Stimulated activated CD8-positive, alpha-beta memory T cell treated with anti-CD3 and anti-CD28 coated beads, Interleukin-12 subunit alpha, Interleukin-12 subunit beta, amount 100 ng/mL, for 1 hour (primary cell): ENCODE data around the gene RNPS1.

Source experiments
- DNase-seq: peaks from one replicate; pipeline ENCODE4 v3.0.0-alpha.2; 2020; ENCODE audit warnings: low read depth

RNPS1 gene

DNA sequence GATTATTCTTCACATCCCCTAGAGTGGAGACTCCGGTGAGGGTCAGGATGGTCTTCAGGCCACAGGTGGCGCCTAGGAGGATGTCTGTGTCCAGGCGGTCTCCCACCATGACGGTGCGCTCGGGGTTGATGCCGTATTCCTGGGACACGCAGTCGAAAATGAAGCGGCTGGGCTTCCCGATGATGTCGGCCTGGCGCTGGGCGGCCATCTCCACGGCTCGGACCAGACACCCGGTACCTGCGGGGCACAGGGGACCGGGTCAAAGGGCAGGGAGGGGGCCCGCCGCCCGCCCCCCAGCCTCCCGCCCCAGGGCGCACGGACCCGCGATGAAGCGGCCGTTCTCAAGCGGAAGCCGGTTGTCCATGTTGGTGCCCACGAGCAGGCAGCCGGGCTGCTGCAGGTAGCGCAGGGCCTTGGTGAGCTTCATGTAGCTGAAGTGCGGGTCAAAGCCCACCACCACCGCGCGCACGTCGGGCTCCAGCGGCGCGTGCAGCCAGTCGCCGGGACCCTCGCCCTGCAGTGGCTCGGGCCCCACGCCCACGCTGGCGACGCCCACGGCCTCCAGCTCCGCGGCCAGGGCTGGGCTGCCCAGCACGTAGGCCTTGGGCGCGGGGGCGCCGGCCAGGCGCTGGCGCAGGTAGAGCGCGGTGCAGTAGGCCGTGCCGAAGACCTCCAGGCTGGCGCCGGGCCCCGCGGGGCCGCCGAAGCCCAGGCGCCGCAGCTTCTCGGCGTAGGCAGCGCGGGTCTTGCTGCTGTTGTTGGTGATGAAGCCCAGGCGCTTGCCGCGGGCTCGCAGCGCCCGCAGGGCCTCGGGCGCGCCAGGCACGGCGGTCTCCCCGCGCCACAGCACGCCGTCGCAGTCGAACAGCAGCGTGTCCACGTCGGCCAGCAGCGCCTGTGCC is 53.9 kb downstream of the RNPS1 start:
- DNase-seq: no peak

DNA sequence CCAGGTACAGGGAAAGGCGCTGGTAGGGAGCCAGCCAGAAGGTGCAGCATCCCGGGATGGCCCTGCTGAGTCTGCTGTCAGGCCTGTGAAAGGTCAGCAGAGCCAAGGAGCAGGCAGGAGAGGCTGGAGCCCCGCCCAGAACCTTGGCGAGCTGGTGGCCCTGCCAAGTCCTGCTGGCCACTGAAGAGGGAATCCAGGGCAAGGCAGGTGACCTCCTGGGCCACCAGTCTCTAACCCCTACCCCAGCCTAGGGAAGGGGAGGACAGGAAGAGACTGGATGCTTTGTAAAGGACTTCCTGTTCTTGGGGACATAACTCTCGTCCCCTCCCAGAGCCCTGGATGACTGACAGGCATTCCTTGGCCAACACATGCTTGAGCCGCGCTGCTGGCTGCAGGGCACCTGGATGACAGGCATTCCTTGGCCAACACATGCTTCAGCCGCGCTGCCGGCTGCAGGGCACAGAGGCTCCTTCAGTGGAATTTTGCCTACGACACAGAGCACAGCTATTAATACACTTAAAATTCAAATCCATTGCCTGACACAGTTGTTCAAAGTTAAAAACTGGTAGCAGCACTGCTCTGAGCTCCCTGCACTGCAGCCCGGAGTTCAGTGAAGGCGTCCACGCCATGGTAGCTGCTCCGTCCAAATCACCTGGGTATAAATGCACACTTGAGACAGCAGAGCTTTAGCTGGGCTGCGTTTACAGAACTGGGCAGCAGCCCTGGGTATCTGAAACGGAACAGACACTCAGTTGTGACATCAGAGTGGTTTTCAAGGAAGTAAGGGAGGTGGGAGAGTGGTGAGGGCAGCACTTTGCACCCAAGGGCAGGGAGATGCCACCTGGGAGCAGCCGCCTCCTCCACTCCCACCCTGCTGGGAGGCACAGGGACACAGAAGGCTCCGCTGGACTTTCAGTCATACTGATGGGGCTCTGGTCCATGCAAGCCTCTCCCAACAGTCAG is 55.3 kb downstream of the RNPS1 start:
- DNase-seq: no peak

DNA sequence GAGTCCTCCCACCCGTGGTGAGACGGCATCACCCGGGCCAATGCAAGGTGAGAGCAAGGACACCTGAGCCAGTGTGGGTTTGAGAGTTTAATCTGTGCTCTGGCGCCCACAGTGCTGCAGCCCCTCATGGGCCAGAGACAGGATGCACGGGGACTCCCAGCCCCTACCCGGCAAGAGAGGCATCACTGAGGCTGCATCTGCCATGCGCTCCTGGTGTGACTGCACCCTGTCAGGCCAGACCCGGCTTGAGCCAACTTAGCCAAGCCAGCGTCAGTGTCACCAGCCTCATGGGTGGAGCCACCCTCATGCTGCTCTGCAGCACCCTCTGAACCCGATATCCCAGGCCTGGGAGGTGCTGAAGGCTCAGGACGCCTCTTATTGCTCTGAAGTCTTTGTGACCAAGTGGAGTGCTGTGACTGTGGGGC is 56.0 kb downstream of the RNPS1 start:
- DNase-seq: no peak

DNA sequence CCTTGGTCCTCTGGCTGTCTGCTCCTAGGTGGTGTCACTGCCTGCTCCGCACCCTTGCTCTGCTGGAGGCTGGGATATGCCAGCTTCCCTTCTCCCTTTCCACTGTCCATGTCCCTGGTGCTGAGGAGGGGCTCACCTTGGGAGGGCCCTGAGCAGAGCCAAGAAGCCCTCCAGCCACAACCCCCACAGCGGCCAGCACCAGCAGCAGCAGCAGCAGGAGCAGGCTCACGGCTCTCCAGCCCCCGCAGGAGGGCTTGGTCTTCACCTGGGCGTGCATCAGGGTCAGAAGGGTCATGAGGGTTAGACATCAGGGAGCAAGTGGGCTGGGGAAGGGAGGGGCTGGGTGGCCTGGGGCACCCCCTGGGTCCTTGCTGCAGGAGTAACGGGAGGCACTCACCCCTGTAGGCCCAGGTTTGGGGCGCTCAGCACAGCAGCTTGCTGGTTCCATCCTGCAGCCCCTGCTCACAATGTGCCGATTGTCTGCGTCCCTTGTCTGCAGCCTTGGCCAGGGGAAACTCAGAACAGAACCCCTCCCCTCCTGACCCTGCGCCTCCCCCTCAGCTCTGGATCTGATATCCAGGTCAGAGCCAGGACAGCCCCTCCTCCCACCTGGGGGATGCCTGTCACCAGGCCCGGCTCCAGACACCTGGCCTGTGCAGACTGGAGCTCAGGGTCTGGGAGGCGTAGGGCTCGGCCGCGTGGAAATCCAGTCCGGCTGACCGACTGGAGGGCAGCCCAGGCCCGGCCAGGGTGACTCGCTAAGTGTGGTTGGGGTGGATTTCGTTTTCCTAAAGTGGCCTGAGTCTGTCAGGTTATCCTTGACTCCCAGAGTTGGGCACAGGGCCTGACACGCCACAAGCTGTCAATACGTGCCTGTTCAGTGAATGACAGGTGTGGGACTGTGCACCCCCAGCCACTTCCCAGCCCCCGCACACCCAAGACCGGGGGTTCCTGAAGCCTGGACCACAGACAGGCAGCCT is 57.2 kb downstream of the RNPS1 start, which contains the start of gene BRICD5:
TSS of gene BRICD5 (minus strand) at position 478 of the 980 bp plus-strand sequence. CDS start at position 448, 30 bp downstream.
- DNase-seq: no peak

DNA sequence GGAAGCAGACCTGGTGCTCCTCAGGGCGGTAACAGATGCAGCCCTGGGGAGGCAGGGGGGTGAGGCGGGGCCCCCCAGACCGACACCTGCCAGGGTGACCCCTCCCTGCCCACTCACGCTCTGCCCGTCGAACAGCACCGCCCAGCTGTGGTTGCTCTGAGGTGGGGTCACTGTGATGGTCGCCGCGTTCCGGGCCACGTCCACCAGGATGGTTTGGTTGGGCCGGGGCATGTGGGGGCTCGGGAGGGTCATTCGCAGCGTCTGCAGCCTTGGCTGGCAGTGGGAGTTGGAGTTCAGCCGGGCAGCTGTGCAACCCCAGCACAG is 58.0 kb downstream of the RNPS1 start:
- DNase-seq: no peak

DNA sequence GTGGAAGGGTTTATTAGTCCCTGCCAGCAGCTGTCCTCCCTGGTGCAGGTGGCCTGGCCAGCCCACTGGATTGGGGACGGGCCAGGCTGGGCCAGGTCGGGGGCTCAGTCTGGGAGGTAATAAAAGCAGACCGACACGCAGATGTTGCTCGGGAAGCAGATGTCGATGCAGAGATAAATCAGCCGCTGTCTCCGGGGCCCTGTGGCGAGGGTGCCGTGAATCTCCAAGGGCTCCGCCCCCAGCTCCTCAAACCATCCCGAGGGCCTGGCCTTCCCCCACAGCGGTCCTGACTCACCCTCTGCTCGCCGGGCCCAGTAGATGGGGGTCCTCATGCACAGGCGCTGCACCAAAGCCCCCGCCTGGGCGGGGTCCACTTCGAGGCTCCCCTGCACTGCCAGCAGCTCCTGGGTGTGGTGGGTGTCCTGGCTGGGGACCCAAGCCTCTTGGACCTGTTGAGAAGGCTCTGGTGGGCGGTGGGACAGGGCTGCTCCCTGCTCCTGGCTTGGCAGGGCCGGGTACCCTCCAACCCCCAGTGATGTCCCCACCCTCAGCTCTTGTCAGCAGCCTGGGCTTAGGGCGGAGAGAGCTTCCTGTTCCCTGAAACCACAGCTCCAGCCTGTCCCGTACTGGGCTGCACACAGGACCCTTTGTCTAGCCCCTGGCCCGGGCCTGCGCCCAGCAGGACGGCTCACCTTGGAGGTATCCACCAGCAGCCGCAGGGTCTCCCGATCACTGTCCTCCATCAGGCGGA is 58.5 kb downstream of the RNPS1 start:
- no peak for DNase-seq

DNA sequence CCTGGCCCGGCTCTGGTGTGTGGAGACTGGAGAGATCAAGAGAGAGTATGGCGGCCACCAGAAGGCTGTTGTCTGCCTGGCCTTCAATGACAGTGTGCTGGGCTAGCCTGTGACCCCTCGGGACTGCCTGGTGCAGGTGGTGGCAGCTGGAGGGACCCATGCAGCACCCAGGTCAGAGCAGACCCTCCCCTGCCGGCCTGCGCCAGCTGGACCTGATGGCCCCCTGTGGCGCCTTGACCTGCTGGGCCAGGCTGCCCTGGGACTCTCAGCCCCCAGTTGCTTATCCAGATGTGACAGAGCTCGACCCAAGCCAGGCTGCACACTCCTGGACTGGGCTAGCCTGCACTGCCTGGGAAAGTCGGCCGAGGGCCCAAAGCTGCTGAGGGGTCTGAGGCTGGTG is 59.2 kb downstream of the RNPS1 start:
- DNase-seq: no peak

DNA sequence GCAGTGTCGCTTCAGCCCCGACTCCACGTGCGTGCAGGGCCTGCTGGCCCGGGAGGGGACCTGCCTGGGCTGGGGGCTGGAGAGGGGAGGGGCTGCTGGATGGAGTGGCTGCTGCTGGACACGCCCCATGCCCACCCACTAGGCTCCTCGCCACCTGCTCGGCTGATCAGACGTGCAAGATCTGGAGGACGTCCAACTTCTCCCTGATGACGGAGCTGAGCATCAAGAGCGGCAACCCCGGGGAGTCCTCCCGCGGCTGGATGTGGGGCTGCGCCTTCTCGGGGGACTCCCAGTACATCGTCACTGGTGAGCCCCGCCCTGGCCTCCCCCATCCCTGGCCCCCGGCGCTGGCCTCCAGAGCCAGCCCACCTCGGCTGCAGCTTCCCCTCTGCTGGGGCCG is 59.6 kb downstream of the RNPS1 start:
- no peak for DNase-seq

DNA sequence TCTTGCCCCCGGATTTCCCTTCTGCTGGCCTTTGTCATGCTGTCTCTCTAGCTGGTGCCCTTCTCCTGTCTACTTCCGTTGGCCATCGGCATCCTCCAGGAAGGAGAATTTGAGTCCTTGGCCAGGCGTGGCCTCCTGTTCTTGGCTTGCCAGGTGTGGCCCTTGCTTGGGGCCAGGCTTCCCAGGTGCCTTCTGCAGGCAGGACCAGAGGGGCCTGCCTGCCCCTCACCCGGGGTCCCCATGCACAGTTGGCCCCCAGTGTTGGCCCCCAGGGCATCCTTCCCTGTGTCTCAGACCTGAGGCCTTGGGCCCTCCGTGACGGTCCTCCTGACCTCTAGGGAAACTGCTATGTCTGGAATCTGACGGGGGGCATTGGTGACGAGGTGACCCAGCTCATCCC is 60.1 kb downstream of the RNPS1 start:
- no peak for DNase-seq

DNA sequence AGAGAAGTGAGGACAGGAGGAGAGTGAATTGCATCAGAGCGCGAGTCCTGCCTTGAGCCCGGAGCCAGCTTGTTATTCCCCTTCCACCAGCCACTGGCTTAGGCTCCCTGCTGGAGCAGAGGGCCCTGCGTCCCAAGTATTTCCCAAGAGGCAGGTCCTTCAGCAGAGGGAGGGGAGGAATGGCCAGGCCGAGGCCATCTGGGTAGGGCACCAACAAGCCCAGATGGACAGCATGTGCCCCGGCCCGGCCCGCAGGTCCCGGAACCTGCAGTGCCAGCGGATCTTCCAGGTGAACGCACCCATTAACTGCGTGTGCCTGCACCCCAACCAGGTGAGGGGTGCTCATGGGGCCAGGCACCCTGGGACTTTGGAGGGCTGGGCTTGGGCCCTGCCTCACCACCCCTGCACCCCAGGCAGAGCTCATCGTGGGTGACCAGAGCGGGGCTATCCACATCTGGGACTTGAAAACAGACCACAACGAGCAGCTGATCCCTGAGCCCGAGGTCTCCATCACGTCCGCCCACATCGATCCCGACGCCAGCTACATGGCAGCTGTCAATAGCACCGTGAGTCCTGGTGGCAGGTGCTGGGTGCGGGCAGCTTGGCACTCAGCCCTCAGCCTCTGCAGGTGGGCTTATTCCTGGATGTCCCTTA is 61.0 kb downstream of the RNPS1 start:
- DNase-seq: no peak

DNA sequence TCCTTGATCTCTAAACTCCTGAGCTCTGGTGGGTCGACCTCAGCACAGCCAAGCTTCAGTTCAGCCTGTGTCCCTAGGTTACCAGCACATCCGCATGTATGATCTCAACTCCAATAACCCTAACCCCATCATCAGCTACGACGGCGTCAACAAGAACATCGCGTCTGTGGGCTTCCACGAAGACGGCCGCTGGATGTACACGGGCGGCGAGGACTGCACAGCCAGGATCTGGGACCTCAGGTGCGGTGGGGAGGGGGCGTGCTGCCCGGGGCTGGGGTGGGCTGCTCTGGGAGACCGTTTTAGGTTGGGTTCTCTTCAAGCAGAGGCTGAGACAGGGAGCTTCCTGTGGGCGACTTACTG is 61.5 kb downstream of the RNPS1 start:
- no peak for DNase-seq

DNA sequence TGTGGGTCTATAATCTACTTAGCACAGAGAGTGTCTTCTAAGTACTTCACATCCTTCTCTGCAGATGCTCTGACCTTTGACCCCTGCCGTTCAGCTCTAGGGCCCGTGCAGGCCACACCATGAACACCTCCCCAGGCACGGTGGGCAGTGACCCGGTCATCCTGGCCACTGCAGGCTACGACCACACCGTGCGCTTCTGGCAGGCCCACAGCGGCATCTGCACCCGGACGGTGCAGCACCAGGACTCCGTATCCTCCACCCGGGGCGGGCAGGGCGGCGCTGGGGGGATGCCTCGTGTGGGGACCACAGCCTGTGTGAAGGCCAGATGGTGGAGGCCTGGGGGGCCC is 62.0 kb downstream of the RNPS1 start:
- no peak for DNase-seq

DNA sequence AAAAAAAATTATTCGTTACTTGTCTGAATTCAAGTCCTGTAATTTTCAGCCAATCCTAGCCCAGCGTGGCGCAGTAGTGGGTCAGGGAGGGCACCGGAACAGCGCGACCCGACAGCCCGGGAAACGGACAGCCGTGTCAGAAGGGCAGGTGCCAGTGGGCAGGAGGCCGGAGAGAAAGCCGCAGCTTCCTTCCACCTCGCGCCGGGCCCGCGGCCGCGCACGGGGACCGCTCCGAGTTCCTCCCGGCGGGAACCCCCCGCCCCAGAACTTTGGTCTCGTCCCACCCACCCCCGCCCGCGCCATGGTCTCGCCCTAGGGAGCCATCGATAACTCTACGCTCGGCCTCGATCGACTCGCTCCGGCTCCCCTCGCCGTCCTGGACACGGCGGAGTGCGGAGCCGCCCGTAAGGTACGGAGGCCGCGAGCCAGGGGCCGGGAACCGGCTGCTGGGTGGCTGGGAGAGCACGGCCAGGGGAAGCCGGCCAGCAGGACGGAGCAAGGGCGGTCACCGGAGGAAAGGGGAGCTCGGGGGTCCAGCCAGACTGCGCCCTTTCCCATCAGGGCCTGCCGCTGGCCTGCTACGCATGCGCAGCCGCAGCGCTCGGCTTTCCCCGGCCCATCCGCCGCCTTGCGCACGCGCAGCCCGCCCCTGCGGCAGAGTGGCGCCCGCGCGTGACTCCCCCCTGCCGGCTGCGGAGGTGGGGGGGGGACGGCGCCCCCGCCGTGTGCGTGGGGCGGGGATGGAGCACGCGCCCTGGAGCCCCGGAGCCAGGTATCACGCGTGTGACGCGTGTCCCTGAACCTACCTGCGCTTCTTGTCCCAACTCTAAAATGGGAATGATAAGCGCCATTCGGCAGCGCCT is 62.6 kb downstream of the RNPS1 start, which contains the start of gene MLST8:
TSS of gene MLST8 (plus strand) at position 351 of the 863 bp plus-strand sequence. CDS start 632 bp downstream, outside the sequence.
- peak; percentile 82 for DNase-seq

DNA sequence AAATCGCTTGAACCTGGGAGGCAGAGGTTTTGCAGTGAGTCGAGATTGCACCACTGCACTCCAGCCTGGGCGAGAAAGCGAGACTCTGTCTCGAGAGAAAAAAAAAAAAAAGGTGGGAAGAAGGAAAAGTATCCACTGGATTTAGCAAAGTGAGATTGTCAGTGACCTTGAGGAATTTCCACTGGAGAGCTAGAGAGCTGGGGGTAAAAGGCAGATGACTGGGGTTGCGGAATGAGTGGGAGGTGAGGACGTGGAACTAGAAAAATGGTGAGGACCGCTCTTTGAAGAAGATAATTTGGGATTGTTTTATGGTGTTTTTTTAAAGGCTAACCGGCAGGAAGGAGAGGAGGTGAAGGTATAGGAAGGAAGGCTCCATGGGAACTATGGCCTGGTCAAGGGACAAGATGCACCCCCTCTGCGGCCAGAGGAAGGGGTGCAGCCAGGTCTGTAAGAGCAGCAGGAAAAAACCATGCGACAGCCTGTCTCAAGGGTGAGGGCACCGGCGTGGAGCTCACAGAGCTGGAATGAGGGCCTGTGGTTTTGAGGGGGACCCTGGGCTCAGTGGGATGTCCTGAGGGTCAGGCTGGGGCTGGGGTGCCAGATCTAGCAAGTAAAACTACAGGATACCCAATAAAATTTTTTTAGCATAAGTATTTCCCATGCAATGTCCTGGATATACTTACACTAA is 63.4 kb downstream of the RNPS1 start:
- DNase-seq: no peak
